Neural progenitor cell (in vitro differentiated cells): ENCODE measurements around the gene PLA2G6. TPM values are rescaled to one million over a fixed set of nuclear protein-coding genes. Genes with fewer than 3 reads are reported as not detected.

Experiments used
- DNase-seq: peaks from one replicate; pipeline ENCODE4 v3.0.0-alpha.2; 2016; ENCODE audit warnings: low spot score
- H2AFZ ChIP-seq: fragments of 200-600 bp; sonication (generic); replicated peaks from 2 replicates; pipeline ENCODE4 v1.6.1; 2016; ENCODE audit warnings: antibody characterized with exemption
- H3F3A ChIP-seq: fragments of 200-600 bp; sonication (generic); 2 replicates; pipeline ENCODE4 v1.6.1; 2016; ENCODE audit warnings: antibody characterized with exemption, low read depth
- H3K27ac ChIP-seq: fragments of 200-600 bp; sonication (generic); 2 replicates; pipeline ENCODE4 v1.5.1; 2016; ENCODE audit warnings: mild to moderate bottlenecking
- H3K27me3 ChIP-seq: fragments of 200-600 bp; sonication (generic); 2 replicates; pipeline ENCODE4 v1.6.1; 2016; ENCODE audit warnings: mild to moderate bottlenecking, moderate library complexity
- H3K36me3 ChIP-seq: fragments of 200-600 bp; sonication (generic); 2 replicates; pipeline ENCODE4 v1.5.1; 2016
- H3K4me1 ChIP-seq: fragments of 200-600 bp; sonication (generic); 2 replicates; pipeline ENCODE4 v1.6.1; 2016; ENCODE audit warnings: mixed run types
- H3K4me2 ChIP-seq: fragments of 200-600 bp; sonication (generic); 2 replicates; pipeline ENCODE4 v1.6.1; 2016
- H3K4me3 ChIP-seq: fragments of 200-600 bp; sonication (generic); 2 replicates; pipeline ENCODE4 v1.5.1; 2016
- H3K79me2 ChIP-seq: fragments of 200-600 bp; sonication (generic); 2 replicates; pipeline ENCODE4 v1.6.1; 2016; ENCODE audit warnings: low read depth
- H3K9ac ChIP-seq: fragments of 200-600 bp; sonication (generic); 2 replicates; pipeline ENCODE4 v1.6.1; 2016
- H3K9me3 ChIP-seq: fragments of 200-600 bp; sonication (generic); 2 replicates; pipeline ENCODE4 v1.5.1; 2016; ENCODE audit warnings: low read depth
- H4K20me1 ChIP-seq: fragments of 200-600 bp; sonication (generic); 2 replicates; pipeline ENCODE4 v1.6.1; 2016; ENCODE audit warnings: low read depth
- H3K27ac Mint-ChIP-seq: 3 replicates; pipeline ENCODE4 v1.8.0; 2021; ENCODE audit warnings: mixed read lengths
- H3K27me3 Mint-ChIP-seq: 2 replicates; pipeline ENCODE4 v1.8.0; 2022; ENCODE audit warnings: low read depth, mild to moderate bottlenecking, inconsistent platforms, moderate library complexity, mixed read lengths; ENCODE audit not compliant: insufficient read depth
- H3K36me3 Mint-ChIP-seq: 3 replicates; pipeline ENCODE4 v1.8.0; 2021; ENCODE audit warnings: mixed read lengths
- H3K4me1 Mint-ChIP-seq: 3 replicates; pipeline ENCODE4 v1.8.0; 2021; ENCODE audit warnings: mixed read lengths
- H3K4me3 Mint-ChIP-seq: 3 replicates; pipeline ENCODE4 v1.8.0; 2021; ENCODE audit warnings: mild to moderate bottlenecking, moderate library complexity, mixed read lengths
- H3K9me3 Mint-ChIP-seq: 3 replicates; pipeline ENCODE4 v1.8.0; 2020; ENCODE audit warnings: mixed read lengths
- CTCF ChIP-seq: fragments of 200-600 bp; sonication (generic); IDR thresholded peaks from 2 replicates; pipeline ENCODE4 v1.5.1; 2017; ENCODE audit warnings: antibody characterized with exemption, mild to moderate bottlenecking
- EZH2 ChIP-seq: fragments of 200-600 bp; sonication (generic); IDR thresholded peaks from 2 replicates; pipeline ENCODE4 v1.6.1; 2017; ENCODE audit warnings: antibody characterized with exemption, mild to moderate bottlenecking, moderate library complexity
- EZH2phosphoT487 ChIP-seq: fragments of 200-600 bp; sonication (generic); IDR thresholded peaks from 2 replicates; pipeline ENCODE4 v1.6.1; 2017; ENCODE audit warnings: antibody characterized with exemption
- total RNA-seq: library from RNA; depleted of rRNA; stranded (reverse); fragments of >200 nt; gene quantifications from 2 replicates; pipeline ENCODE4 v1.2.3, GENCODE V29; 2015; ENCODE audit warnings: low replicate concordance

PLA2G6 gene
- total RNA-seq, 1 donor from 2014 or later = 20.1 TPM

GRCh38 chr22:38075105-38075825 is 106.4 kb downstream of the PLA2G6 start:
- H3K36me3 Mint-ChIP-seq = no peaks in the 10 kb centered on the region
- no peak overlapping the region for H2AFZ ChIP-seq
- peaks cover 3% of the 10 kb centered on the region for H3K27me3 ChIP-seq
- no peaks in the 10 kb centered on the region for H3K36me3 ChIP-seq
- no peak overlapping the region for H3K27ac ChIP-seq
- TF ChIP-seq EZH2 (no peak), EZH2phosphoT487 (no peak), CTCF (no peak)
- no peak overlapping the region for H3K9ac ChIP-seq
- no peak overlapping the region for H3K4me3 Mint-ChIP-seq
- peaks cover 24% of the 10 kb centered on the region for H3K4me1 Mint-ChIP-seq
- no peaks in the 10 kb centered on the region for H4K20me1 ChIP-seq
- no peak overlapping the region for H3K27ac Mint-ChIP-seq
- no peak overlapping the region for H3K4me2 ChIP-seq
- H3K79me2 ChIP-seq = no peaks in the 10 kb centered on the region
- no peak overlapping the region for H3K4me3 ChIP-seq
- peaks cover 12% of the 10 kb centered on the region for H3K27me3 Mint-ChIP-seq
- H3K4me1 ChIP-seq = peaks cover 4% of the 10 kb centered on the region
- H3K9me3 Mint-ChIP-seq = no peaks in the 10 kb centered on the region
- no peaks in the 10 kb centered on the region for H3K9me3 ChIP-seq
- no peak for DNase-seq
- peaks cover 6% of the 10 kb centered on the region for H3F3A ChIP-seq

GRCh38 chr22:38074181-38075104 is 107.2 kb downstream of the PLA2G6 start:
- H3K9me3 Mint-ChIP-seq = no peaks in the 10 kb centered on the region
- no peak for TF ChIP-seq EZH2
- TF ChIP-seq CTCF = peak; percentile 59
- Histone ChIP-seq H3F3A (no peaks in the 10 kb centered on the region), H3K9me3 (no peaks in the 10 kb centered on the region), H3K79me2 (no peaks in the 10 kb centered on the region), H3K4me3 (no peak overlapping the region), H3K9ac (no peak overlapping the region), H3K27me3 (no peaks in the 10 kb centered on the region), H3K36me3 (no peaks in the 10 kb centered on the region), H3K4me2 (no peak overlapping the region), H3K27ac (no peak overlapping the region), H3K4me1 (peaks cover 4% of the 10 kb centered on the region), H2AFZ (no peak overlapping the region), H4K20me1 (no peaks in the 10 kb centered on the region)
- peaks cover 6% of the 10 kb centered on the region for H3K27me3 Mint-ChIP-seq
- H3K27ac Mint-ChIP-seq = peak overlapping the region; percentile 88
- no peak overlapping the region for H3K4me3 Mint-ChIP-seq
- H3K36me3 Mint-ChIP-seq = no peaks in the 10 kb centered on the region
- H3K4me1 Mint-ChIP-seq = peaks cover 33% of the 10 kb centered on the region
- DNase-seq = peak; percentile 67

- Mint-ChIP-seq H3K9me3 (no peaks in the 10 kb centered on the region), H3K4me3 (peak overlapping the region; percentile 21), H3K27me3 (peaks cover 6% of the 10 kb centered on the region), H3K27ac (no peak overlapping the region), H3K36me3 (no peaks in the 10 kb centered on the region), H3K4me1 (peaks cover 34% of the 10 kb centered on the region)
- TF ChIP-seq CTCF (no peak), EZH2 (no peak), EZH2phosphoT487 (no peak)
- H2AFZ ChIP-seq = no peak overlapping the region
- H3K27ac ChIP-seq = no peak overlapping the region
- H3K4me1 ChIP-seq = peaks cover 4% of the 10 kb centered on the region
- H3F3A ChIP-seq = no peaks in the 10 kb centered on the region
- no peaks in the 10 kb centered on the region for H3K36me3 ChIP-seq
- H3K79me2 ChIP-seq = no peaks in the 10 kb centered on the region
- no peaks in the 10 kb centered on the region for H3K9me3 ChIP-seq
- no peaks in the 10 kb centered on the region for H3K27me3 ChIP-seq
- H4K20me1 ChIP-seq = no peaks in the 10 kb centered on the region
- no peak overlapping the region for H3K4me2 ChIP-seq
- H3K9ac ChIP-seq = no peak overlapping the region
- no peak for DNase-seq
- H3K4me3 ChIP-seq = no peak overlapping the region
Observed at GRCh38 chr22:38073150-38074130, 108.2 kb downstream of the PLA2G6 start.
